ENCODE results near the gene GRID1.
"Not testable (repeated sequence)": the region's sequence is repeated elsewhere in the genome, so short reads cannot be mapped to it uniquely, and the experiment has no call there.

The GRID1 gene

GRCh38 chr10:85986777-85987176 lies 379.8 kb downstream of the GRID1 start:
- DNase-seq (ENCODE audit: low read depth): no peak

- no peak for DNase-seq (ENCODE audit: low read depth)
Observed at GRCh38 chr10:85983051-85983450, 383.5 kb downstream of the GRID1 start.

GRCh38 chr10:85979598-85979997 lies 387.0 kb downstream of the GRID1 start:
- DNase-seq (ENCODE audit: low read depth): no peak

- DNase-seq (ENCODE audit: low read depth): no peak
Observed at GRCh38 chr10:85978566-85979358, 387.8 kb downstream of the GRID1 start.

GRCh38 chr10:85977642-85978041 lies 389.0 kb downstream of the GRID1 start:
- DNase-seq (ENCODE audit: low read depth): no peak

- no peak for DNase-seq (ENCODE audit: low read depth)
Observed at GRCh38 chr10:85976267-85976793, 390.3 kb downstream of the GRID1 start.

- DNase-seq (ENCODE audit: low read depth): no peak
Observed at GRCh38 chr10:85971494-85971893, 395.1 kb downstream of the GRID1 start.

- DNase-seq (ENCODE audit: low read depth): no peak
Observed at GRCh38 chr10:85967594-85967993, 399.0 kb downstream of the GRID1 start.

GRCh38 chr10:85961479-85962067 lies 405.0 kb downstream of the GRID1 start:
- no peak for DNase-seq (ENCODE audit: low read depth)

- no peak for DNase-seq (ENCODE audit: low read depth)
Observed at GRCh38 chr10:85961073-85961472, 405.5 kb downstream of the GRID1 start.

- DNase-seq (ENCODE audit: low read depth): no peak
Observed at GRCh38 chr10:85959239-85959638, 407.4 kb downstream of the GRID1 start.

GRCh38 chr10:85950921-85951320 lies 415.7 kb downstream of the GRID1 start:
- DNase-seq (ENCODE audit: low read depth): no peak

GRCh38 chr10:85946713-85947326 lies 419.8 kb downstream of the GRID1 start:
- DNase-seq (ENCODE audit: low read depth): no peak

GRCh38 chr10:85936161-85936560 lies 430.4 kb downstream of the GRID1 start:
- no peak for DNase-seq (ENCODE audit: low read depth)

- no peak for DNase-seq (ENCODE audit: low read depth)
Observed at GRCh38 chr10:85934586-85934985, 432.0 kb downstream of the GRID1 start.

GRCh38 chr10:85929993-85930392 lies 436.6 kb downstream of the GRID1 start:
- not testable (repeated sequence) for DNase-seq (ENCODE audit: low read depth)

GRCh38 chr10:85927952-85928665 lies 438.5 kb downstream of the GRID1 start:
- no peak for DNase-seq (ENCODE audit: low read depth)

- DNase-seq (ENCODE audit: low read depth): no peak
Observed at GRCh38 chr10:85926986-85927385, 439.6 kb downstream of the GRID1 start.

- DNase-seq (ENCODE audit: low read depth): no peak
Observed at GRCh38 chr10:85926136-85926535, 440.5 kb downstream of the GRID1 start.

GRCh38 chr10:85925201-85925750 lies 441.3 kb downstream of the GRID1 start:
- no peak for DNase-seq (ENCODE audit: low read depth)

- DNase-seq (ENCODE audit: low read depth): no peak
Observed at GRCh38 chr10:85924382-85925102, 442.1 kb downstream of the GRID1 start.

All from stimulated activated CD8-positive, alpha-beta memory T cell treated with anti-CD3 and anti-CD28 coated beads, Interleukin-12 subunit alpha, Interleukin-12 subunit beta, amount 100 ng/mL, for 1 hour (primary cell).